ENCODE measurements around the gene ACSF3.

DNA sequence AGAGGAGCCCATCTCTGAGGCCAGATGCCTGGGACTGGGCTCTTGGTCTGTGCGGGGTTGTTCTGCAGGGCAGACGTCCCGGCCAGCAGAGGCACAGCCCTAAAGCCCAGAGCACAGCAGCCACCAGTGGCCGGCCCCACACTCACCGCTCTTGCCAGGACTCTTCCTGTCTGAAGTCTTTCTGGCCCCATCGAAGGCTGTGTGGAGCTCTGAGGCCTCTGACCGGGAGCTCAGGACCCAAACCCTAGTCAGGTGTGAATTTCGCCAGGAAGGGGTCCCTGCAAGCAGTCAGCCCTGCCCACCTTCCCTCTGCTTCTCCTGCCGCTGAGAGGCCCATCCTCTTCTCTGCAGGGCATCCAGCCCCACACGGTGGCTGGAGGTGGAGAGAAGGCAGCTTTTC, 10.7 kb downstream of the ACSF3 start:
- TF ChIP-seq EZH2 (IDR thresholded peaks at IDR 0.05; ENCODE audit: low read length, missing control alignments) (no peak), CTCF (conservative IDR thresholded peaks at IDR 0.05 in 1 of 2, IDR thresholded peaks at IDR 0.05 in 1 of 2; ENCODE audit: low read depth in 1 of 2, low read length in 2 of 2) (no peak)

All from fibroblast of lung (primary cell).